Endometrial microvascular endothelial cells (primary cell): ENCODE results near the gene MAFF. TPM values are rescaled to one million over a fixed set of nuclear protein-coding genes. Genes with fewer than 3 reads are reported as not detected.
"Not testable (repeated sequence)": the region's sequence is repeated elsewhere in the genome, so short reads cannot be mapped to it uniquely, and the experiment has no call there.

Source experiments
- in situ Hi-C: cut with HindIII; loops from 2 replicates; pipeline ENCODE4 v1.10.0; 2017; ENCODE audit warnings: low sequenced_read_pairs, low pct_unique_long_range_greater_than_20kb; ENCODE audit errors: inconsistent ontology term
- total RNA-seq: library from RNA; depleted of rRNA; stranded (reverse); fragments of >200 nt; gene quantifications from one replicate; pipeline ENCODE4 v1.2.3, GENCODE V29; 2015; ENCODE audit errors: inconsistent ontology term

The MAFF gene
- total RNA-seq, 1 donor from 2014 or later: 50.5 TPM

DNA sequence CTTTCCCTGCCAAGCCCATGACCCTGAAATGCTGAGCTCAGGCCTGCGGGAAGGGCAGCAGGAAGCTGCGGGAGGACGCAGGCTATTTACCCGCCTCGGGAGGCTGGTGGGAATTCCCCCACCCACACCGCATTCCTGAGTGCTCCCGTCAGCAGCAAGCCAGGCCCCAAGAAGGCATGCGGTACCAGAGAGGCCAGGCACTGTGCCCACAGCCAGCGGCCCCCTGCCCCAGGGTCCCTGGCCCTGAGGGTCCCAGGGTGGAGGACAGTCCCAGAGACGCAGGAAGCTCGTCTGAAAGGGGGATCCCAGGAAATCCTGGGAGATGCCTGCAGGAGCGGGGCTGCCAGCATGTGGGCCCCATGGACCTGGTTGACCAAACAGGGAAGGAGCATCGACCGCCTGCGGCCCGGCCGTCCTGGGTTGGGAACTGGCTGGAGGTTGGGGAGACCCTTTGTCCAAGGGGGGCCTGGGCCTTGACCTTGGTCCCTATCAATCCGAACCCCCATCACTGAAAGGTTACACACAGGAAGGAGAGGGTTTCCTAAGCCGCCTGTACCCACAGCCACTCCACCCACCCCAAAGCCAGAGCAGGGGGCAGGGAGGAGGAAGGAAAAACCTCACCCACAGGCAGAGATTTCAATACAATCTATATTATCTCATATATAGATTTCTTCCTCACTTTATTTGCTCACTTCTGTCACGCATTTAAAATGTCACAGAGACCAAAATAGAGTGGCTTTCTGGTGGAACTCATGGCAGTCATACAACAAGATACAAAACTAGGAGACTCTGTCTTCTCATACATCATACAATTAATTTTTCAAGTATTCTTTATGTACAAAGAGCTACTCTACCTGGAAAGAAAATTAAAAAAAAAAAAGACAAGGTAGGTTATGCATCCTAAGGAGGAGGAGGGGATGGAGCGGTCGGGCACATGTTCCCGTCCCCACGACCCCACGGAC lies 17.1 kb downstream of the MAFF start:
- in situ Hi-C loops: no loop called here

DNA sequence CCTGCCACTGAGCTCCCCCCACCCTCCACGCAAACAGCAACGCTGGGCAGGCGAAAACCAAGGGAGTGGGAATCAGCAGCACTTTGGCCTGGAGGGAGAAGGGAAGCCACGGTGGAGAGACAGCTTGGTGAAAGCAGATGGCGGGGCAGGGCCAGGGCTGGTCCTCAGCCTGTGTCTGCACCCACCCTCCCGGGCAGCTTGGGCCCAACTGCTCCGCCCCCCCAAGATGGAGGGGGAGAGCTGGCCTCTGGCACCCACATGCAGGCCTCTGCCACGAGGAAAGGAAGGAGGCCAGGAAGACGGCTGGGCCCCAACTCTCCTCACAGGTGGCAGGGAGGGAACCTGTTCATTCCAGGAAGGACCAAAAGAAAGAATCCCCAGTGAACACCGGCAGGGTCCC lies 17.8 kb downstream of the MAFF start:
- in situ Hi-C loops: no loop called here

DNA sequence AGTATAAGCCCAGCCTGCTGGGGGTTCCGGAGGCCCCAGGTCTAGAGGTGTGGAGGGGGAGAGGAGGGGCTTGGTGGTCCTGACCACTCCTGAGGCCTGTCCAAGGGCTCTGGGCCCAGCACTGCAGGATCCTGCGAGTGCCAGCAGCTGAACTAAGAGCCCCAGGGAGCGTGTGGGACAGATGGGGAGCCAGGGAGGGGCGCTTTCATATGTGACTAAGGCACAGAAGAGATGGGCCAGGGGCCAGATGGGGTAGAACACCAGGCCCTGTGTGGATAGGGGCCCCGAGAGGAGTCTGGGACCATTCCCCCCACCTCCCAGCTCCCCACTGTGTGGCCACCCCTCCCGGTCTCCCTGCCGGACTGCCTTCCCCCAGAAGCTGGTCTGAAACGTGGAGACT lies 18.4 kb downstream of the MAFF start:
- in situ Hi-C loops: no loop called here

DNA sequence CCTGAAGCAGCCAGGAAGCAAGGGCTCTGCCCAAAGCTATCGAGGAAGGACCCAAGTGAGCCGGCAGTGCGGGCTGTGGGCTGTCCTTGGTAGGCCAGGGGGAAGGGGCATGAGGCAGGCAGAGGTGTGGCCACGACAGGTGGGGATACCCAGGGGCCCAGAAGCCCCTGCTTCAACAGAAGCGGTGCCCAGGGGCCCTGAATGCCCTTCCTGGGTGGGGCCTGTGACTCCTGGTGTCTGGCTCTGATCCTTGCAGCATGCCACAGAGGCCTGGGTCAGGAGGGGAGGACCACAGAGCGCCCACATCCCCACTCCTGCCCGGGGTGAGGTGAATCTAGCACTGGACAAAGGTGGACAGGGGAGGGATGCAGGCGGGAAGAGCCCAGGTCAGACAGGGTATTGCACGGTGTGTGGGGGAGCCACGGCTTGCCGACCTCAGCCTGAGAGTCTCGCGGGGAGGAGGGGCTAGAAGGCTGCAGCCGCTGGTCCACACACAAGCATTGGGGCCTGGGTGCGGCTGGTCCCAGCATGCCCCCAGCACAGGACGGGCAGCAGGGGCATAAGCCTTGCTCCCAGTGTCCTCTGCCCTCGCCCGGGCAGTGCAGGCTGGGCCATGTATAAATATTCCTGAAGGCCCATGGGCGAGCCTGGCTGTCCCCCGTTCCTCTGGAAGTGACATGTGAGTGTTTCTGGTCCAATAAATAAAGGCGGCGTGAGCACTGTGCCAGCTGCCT lies 19.0 kb downstream of the MAFF start:
- in situ Hi-C loops: no loop called here

DNA sequence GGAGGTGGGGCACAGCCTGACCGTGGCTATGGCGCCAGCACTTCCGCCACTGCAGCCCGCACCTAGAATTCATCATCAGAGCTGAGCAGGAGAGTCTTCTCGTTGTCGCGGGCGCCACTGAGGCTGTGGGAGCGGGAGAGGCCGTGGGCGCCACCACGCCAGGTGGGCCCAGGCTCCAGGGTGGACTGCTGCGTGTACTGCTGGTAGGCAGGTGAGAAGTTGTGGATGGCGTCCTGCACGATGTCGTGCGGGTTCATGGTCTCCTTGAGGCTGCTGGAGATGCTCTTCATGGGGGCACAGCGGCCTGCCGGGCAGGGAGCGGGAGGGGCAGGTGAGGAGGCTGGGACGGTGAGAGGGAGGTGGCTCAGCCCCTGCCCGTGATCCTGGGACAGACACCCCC lies 19.6 kb downstream of the MAFF start:
- in situ Hi-C loops: no loop called here

DNA sequence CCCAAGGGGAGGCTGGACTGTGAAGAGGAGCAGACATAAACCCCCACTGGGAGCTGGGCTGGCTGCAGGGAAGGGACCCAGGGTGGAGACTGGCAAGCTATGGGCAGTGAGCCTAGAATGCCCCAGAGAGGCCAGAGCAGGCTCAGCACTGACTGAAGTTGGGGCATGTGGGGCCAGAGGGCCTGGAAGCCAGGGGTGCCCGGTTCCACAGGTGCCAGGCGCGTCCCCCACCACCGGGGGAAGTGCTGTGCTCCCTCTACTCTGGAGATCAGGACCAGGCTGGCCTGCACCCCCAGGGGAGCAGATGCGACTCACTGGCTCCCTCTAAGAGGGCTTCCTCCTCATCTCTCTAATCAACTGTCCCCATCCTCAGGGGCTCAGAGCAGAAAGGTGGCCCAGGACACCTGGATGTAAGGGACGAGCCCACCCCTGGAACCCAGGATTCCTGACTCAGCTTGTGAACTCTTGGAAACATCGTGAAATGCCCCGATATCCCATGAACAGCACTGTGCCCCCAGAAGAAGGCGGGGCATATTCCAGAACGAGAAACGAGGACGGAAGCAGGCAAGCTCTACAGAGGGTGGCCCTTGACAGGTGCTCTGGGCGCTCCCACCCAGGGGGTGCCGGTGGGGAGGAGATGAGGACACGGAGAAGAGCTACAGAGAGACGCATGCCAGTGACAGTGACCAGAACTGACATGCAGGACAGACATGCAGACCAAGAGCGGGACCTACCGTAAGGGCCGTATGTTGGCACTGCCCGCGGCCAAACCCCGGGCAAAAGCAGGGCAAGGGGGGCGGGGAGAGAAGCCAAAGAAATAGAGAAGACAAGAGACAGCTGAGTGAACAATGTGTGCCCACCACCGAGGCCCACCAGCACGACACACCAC lies 20.4 kb downstream of the MAFF start:
- in situ Hi-C loops: no loop called here

DNA sequence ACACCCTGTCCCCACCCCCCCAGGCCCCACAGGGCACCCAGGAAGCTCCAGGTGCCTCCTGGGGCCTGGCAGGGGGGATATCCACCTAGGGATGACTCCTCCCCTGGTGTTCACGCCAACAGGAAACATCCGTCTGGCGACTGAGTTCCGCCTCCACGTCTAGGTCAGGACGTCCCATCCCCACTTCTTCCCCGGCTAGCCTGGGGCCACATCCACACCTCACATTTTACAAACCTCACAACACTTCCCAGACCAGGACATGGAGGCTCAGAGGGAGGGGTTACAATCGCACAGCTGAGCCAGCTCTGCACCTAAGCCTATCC lies 21.0 kb downstream of the MAFF start:
- in situ Hi-C loops: no loop called here

DNA sequence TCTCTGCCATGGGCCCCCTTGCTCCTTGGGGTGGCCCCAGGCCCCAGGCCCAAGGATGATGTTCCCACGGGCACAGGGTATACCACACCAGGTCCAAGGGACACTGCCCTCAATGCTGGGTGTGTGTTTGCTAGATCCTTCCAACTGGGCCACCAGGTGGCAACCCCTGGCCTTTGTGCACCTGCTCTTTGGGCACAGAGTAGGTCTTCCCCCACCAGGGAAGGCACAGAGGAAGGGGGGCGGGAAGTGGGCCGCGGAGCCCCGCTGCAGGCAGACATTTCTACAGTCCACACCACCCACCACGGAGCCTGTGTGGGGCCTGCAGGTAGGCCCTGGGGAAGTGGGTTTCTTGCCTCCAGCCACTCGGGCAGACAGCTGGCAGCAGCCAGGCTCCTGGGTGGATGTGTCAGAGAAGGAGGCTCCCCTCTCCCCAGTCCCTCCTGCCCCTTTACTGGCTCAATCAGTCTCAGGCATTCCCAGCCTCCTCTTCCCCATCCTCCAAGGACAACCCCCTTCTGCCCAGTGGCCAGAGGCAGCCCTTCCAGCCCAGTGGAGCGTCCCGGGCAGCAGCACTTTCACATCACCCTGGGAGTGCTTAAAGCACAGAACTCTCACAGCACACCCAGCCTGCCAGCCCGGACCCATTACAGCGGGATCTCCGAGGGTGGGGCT lies 21.6 kb downstream of the MAFF start:
- in situ Hi-C loops: no loop called here

DNA sequence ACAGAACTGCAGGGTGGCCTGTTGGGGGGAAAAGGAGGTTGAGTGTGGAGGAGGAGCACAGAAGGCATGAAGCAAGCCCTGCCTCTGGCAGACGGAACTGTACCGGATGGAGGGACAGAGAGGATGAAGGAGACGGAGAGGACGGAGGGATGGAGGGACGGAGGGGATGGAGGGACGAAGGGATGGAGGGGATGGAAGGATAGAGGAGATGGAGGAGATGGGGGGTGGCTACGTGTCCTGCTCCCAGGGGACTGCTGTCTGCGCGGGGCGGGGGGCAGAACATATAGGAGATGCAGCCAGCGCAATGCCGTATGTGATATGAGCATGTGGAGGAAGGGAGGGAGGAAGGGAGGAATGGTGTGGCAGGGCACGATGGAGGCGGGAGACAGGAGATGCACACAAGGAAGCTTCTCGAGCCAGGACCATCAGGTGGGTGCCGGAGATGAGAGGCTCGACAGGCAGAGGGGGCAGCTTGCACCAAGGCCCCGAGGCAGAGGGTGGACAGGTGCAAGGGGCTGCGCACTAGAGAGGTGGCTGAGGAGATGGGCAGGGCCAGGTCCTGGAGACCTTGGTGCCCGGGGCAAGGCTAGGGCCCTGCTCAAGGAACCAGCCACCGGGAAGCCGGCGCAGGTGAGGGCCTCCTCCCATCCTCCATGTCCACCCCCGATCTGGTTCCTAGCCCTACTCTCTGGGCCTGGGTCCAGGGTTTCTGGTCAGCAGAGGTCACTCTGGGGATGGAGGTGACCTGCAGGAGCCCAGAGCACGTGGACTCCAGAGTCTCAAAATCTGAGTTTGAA lies 25.3 kb downstream of the MAFF start:
- in situ Hi-C loops: no loop called here

DNA sequence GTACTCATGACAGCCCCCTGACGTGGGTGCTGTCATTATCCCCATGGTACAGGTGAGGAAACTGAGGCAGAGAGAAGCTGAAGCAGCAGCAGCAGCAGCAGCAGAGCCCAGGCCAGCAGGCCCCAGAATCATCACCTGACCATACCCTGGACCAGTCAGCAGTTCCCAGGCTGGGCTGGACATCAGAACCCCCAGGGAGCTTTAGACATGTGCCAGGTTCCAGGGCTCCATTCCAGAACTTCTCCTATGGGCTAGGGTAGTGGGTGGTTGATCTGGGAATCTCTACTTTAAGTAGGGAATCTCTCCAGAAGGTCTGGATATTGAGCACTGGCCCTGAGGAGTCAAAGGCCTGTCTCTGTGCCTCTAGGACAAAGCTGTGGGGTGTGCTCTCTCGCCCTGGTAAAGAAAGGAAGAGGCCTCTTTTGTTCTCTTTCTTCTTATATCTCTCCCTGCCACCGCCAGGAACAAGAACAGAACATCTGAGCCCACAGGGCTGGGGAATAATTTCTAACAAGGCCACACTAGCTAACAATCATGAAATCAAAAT lies 26.6 kb downstream of the MAFF start:
- in situ Hi-C loops: no loop called here

DNA sequence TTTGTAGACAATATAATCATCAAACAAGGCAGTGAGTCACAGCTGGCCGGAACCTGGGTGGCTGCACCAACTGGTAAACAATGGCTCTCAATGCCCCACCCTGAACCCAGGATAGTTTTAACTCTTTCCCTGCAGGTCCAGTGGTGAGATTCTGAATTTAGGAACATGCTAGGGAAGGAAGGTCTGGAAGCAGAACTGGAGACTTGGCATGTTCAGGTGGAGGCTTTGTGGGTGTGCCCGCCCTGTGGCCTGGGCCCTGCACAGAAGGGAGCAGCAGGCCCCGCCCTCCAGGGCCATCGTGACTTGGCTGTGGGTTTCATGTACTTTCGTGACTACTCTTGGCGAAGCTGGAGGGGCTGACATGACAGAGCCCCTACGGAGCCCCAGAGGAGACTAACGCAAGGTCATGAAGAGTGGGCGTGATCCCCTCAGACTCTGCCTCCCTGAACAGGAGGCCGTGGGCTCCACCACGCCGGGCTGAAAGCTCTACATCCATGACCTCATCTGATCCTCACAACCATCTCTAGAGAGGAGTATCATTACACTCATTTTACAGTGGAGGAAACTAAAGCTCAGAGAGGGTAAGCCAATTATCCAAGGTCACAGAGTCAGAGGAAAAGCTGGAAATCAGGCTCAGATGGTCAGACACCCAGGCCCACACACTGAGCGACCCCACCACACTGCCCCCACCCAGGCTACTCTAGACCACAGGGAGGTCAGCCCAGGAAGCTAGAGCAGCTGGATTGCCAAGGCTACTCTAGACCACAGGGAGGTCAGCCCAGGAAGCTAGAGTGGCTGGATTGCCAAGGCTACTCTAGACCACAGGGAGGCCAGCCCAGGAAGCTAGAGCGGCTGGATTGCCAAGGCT lies 27.3 kb downstream of the MAFF start:
- in situ Hi-C loops: no loop called here

DNA sequence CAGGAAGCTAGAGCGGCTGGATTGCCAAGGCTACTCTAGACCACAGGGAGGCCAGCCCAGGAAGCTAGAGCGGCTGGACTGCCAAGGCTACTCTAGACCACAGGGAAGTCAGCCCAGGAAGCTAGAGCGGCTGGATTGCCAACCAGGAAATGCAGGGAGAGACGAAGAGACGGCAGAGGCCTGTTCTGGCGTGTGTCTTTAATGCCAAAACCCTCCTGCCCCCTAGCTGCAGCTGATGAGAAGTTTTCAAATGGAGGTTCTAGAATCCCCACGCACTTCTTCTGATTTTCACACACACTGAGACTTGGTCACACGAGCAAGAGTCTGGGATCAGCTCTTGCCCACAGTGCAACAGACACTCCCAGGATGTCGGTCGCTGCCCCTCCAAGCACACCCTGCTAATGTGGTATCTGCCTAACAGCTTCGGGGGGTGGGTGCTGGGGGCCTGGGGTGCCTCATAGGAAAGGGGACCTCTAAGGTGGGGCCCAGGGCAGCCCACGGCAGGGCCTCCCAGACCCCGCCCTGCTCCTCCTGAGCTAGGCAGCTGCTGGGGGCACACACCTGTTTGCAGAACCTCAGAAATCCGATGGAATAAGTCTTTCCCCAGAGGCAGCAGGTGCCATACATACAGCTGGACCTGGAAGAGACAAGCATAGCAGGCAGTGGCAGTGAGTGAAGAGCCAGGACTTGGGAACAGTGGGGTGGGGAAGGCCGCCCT lies 28.5 kb downstream of the MAFF start:
- in situ Hi-C loops: no loop called here

DNA sequence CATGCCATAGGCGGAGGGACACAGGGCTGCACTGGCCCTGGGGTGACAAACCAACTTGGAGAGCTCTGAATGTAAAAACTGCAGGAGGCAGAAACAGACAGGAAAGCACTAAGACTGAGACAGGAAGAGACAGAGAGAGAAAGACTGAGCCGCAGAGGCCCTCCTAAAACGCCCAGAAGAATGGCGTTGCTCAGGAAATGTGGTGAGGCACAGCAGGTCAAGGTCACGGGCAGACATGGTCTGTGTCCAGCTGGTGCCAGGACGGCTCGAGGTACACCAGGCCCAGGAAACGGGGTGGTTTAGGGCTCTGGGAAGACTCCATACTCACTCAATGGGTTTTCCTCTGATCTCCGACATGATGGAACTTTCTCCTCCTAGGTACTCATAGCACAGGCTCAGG lies 29.1 kb downstream of the MAFF start:
- in situ Hi-C loops: no loop called here

DNA sequence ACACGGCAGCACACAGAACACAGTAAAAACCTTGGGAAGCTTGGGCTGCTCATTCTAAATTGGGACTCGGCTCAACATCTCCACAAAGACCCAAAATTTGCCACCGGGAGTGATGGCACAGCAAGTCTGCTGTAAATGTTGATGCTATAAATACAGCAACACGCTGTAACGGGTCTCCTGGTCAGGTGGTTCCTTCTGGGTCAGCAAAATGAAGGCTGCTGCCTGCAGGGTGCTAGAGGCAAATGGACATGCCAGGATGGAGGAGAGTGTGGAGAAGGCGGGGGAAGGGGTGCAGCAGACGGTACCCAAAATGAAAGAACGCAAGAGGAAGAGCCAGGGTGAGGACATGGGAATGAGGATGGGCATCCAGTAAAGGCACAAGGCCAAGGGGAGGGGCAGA lies 30.4 kb downstream of the MAFF start:
- in situ Hi-C loops: no loop called here

DNA sequence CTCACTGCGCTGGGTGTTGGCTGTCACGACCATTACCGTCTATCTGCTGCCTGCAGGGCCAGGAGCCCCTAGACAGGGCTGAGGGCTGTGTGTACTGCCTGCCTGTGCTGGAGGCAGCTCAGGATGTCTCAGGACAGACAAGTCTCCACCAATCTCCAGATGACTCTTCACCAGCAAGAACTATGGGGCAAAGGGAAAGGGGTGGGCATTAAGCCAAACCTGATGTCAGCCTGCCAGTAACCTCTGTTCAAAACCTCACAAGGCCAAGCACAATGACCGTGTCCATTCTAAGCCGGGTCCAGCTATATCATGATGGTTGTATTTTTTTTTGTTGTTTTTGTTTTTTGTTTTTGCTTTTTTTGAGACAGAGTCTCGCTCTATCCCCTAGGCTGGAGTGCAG lies 31.6 kb downstream of the MAFF start:
- in situ Hi-C loops: no loop called here

DNA sequence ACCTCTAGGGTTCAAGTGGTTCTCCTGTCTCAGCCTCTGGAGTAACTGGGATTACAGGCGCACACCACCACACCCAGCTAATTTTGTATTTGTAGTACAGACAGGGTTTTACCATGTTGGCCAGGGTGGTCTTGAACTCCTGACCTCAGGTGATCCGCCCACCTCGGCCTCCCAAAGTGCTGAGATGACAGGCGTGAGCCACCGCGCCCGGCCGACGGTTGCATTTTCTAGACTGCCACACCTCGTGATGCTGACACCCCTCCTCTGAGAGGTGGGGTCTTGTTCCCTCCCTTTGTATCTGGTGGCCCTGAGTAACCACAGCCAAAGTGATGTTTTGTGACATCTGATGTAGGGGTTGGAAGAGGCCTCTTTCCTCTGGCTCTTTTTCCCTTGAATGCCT lies 32.1 kb downstream of the MAFF start:
- in situ Hi-C loops: not testable (repeated sequence)
